HG03097 (cell line): ENCODE measurements around the gene NECTIN1.

Source experiments
- ATAC-seq: cut with Tn5 transposase; IDR thresholded peaks from one replicate; pipeline ENCODE4 v1.9.1; 2021; ENCODE audit not compliant: unreplicated experiment, low FRiP score

Gene NECTIN1

GRCh38 chr11:119624102-119624615 lies 104.8 kb downstream of the NECTIN1 start:
- ATAC-seq: no peak

- no peak for ATAC-seq
Measured at GRCh38 chr11:119623682-119624081, 105.3 kb downstream of the NECTIN1 start.

- ATAC-seq: no peak
Measured at GRCh38 chr11:119622454-119623143, 106.4 kb downstream of the NECTIN1 start.

- ATAC-seq: no peak
Measured at GRCh38 chr11:119619665-119620064, 109.3 kb downstream of the NECTIN1 start.

- ATAC-seq: no peak
Measured at GRCh38 chr11:119618208-119618909, 110.6 kb downstream of the NECTIN1 start.

GRCh38 chr11:119617340-119617713 lies 111.7 kb downstream of the NECTIN1 start:
- no peak for ATAC-seq

- no peak for ATAC-seq
Measured at GRCh38 chr11:119616586-119617339, 112.2 kb downstream of the NECTIN1 start.

GRCh38 chr11:119615882-119616196 lies 113.2 kb downstream of the NECTIN1 start:
- ATAC-seq: peak; percentile 9

GRCh38 chr11:119615003-119615881 lies 113.8 kb downstream of the NECTIN1 start:
- peak; percentile 79 for ATAC-seq

GRCh38 chr11:119614222-119615002 lies 114.6 kb downstream of the NECTIN1 start:
- ATAC-seq: no peak

GRCh38 chr11:119612814-119613213 lies 116.2 kb downstream of the NECTIN1 start:
- no peak for ATAC-seq

GRCh38 chr11:119610836-119611426 lies 118.1 kb downstream of the NECTIN1 start:
- no peak for ATAC-seq

GRCh38 chr11:119608781-119609180 lies 120.2 kb downstream of the NECTIN1 start:
- no peak for ATAC-seq

GRCh38 chr11:119608201-119608600 lies 120.8 kb downstream of the NECTIN1 start:
- no peak for ATAC-seq

GRCh38 chr11:119607726-119608125 lies 121.3 kb downstream of the NECTIN1 start:
- ATAC-seq: no peak

GRCh38 chr11:119605137-119605665 lies 123.8 kb downstream of the NECTIN1 start:
- no peak for ATAC-seq

- ATAC-seq: no peak
Measured at GRCh38 chr11:119602745-119603373, 126.1 kb downstream of the NECTIN1 start.

GRCh38 chr11:119599864-119600541 lies 129.0 kb downstream of the NECTIN1 start:
- no peak for ATAC-seq
